Nephron progenitor cell (in vitro differentiated cells): Measurements from ENCODE around the gene NAT9.

Experiments
- DNase-seq: peaks from one replicate; pipeline ENCODE4 v3.0.0; 2021
- H3K27ac Mint-ChIP-seq: 2 replicates; pipeline ENCODE4 v1.8.0; 2021; ENCODE audit warnings: mild to moderate bottlenecking, moderate library complexity, mixed read lengths
- H3K27me3 Mint-ChIP-seq: 2 replicates; pipeline ENCODE4 v1.8.0; 2021; ENCODE audit warnings: mild to moderate bottlenecking, low read depth, mixed read lengths; ENCODE audit not compliant: poor library complexity
- H3K36me3 Mint-ChIP-seq: 2 replicates; pipeline ENCODE4 v1.8.0; 2021; ENCODE audit warnings: low read depth, mixed read lengths
- H3K4me1 Mint-ChIP-seq: 2 replicates; pipeline ENCODE4 v1.8.0; 2021; ENCODE audit warnings: mixed read lengths
- H3K4me3 Mint-ChIP-seq: 2 replicates; pipeline ENCODE4 v1.8.0; 2021; ENCODE audit warnings: mild to moderate bottlenecking, moderate library complexity, mixed read lengths
- H3K9me3 Mint-ChIP-seq: 2 replicates; pipeline ENCODE4 v1.8.0; 2021; ENCODE audit warnings: mild to moderate bottlenecking, moderate library complexity, mixed read lengths
- CTCF ChIP-seq: fragments of 200-600 bp; sonication (generic); IDR thresholded peaks from 2 replicates; pipeline ENCODE4 v1.5.0; 2021; ENCODE audit warnings: antibody characterized with exemption

Gene NAT9

GRCh38 chr17:74801896-74802295 is 25.8 kb upstream of the NAT9 start:
- Mint-ChIP-seq H3K9me3 (no peaks in the 10 kb centered on the region), H3K4me1 (peaks cover 15% of the 10 kb centered on the region), H3K36me3 (peaks cover 13% of the 10 kb centered on the region), H3K27ac (no peak overlapping the region), H3K27me3 (peaks cover 2% of the 10 kb centered on the region), H3K4me3 (no peak overlapping the region)
- no peak for DNase-seq
- no peak for TF ChIP-seq CTCF

DNA sequence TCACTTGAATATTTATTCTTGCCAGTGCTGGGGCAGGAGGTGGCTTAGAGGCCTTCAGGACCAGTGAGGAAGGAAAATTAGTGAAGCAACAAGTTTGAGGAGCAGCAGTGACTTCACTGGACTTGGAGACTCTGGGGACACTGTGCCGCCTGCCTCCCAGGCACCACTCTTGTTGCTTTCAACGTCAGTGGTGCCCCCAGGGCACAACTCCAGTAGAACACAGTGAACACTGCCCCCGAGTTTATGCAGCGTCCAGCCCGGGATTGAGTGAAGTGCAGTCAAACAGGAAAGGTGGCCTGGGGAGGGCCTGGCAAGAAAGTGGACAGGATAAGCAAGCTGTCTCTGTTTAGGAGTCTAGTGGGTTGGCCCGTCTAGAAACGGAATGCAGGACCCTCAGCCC is 24.4 kb upstream of the NAT9 start:
- Mint-ChIP-seq H3K27me3 (no peaks in the 10 kb centered on the region), H3K4me3 (no peak overlapping the region), H3K4me1 (peaks cover 1% of the 10 kb centered on the region), H3K9me3 (no peaks in the 10 kb centered on the region), H3K36me3 (peaks cover 20% of the 10 kb centered on the region), H3K27ac (no peak overlapping the region)
- DNase-seq, result no peak
- no peak for TF ChIP-seq CTCF

- H3K4me1 Mint-ChIP-seq, result no peaks in the 10 kb centered on the region
- peaks cover 26% of the 10 kb centered on the region for H3K36me3 Mint-ChIP-seq
- H3K4me3 Mint-ChIP-seq, result no peak overlapping the region
- H3K27ac Mint-ChIP-seq, result no peak overlapping the region
- DNase-seq, result no peak
- peaks cover 2% of the 10 kb centered on the region for H3K27me3 Mint-ChIP-seq
- no peak for TF ChIP-seq CTCF
- H3K9me3 Mint-ChIP-seq, result no peaks in the 10 kb centered on the region
These were observed 23.0 kb upstream of the NAT9 start for GRCh38 chr17:74799097-74799496.

DNA sequence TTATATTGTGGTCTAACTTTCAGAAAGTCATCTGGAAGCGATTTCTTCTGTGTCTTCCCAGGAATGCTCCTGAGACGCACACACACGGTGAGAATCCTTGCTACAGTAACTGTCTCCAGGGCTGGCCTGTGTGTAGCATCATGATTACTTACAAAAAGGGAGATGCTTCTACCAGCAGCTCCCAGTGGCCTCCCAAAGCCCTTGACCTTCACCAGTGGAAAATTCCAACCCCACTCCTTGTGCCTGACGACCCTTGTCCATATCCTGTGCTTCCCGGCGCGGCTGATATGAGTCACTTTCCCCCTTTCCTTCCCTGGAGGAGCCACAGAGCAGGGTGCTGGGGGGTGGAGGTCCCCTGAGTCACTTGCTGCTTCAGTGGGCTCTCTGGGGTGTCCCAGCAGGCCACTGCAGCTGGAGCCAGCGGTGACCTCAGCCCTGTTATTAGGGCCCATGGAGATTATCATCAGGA is 22.1 kb upstream of the NAT9 start:
- H3K27me3 Mint-ChIP-seq, result peaks cover 7% of the 10 kb centered on the region
- TF ChIP-seq CTCF, result no peak
- no peaks in the 10 kb centered on the region for H3K9me3 Mint-ChIP-seq
- no peak overlapping the region for H3K4me3 Mint-ChIP-seq
- peaks cover 26% of the 10 kb centered on the region for H3K36me3 Mint-ChIP-seq
- H3K4me1 Mint-ChIP-seq, result no peaks in the 10 kb centered on the region
- DNase-seq, result no peak
- no peak overlapping the region for H3K27ac Mint-ChIP-seq

DNA sequence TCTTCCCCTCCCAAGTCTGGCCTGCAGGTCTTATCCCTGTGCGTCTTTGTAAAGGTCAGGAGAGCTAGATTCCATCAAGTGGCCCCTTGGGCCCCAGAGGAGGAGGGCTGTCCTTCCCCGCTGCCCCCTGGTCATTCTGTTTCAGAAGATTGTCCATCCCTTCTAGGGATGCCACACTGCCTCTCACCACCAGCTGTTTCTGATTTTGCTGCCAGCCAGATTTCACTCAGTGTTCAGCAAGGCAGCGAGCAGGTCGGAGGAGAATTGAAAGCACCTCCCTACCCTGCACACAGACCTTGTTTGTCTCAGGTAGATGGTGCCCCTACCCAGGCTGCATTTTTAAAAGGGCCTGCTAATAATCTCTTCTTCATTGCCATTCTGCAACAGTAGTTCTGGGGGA is 21.7 kb upstream of the NAT9 start:
- DNase-seq, result no peak
- no peaks in the 10 kb centered on the region for H3K9me3 Mint-ChIP-seq

More for the DNA sequence above, 21.7 kb upstream of the NAT9 start:
- Mint-ChIP-seq H3K27me3 (peaks cover 9% of the 10 kb centered on the region), H3K36me3 (peaks cover 26% of the 10 kb centered on the region), H3K4me1 (no peaks in the 10 kb centered on the region), H3K4me3 (no peak overlapping the region), H3K27ac (no peak overlapping the region)
- TF ChIP-seq CTCF, result no peak
